Measurements from ENCODE around the gene CNRIP1. TPM values are rescaled to one million over a fixed set of nuclear protein-coding genes. Genes with fewer than 3 reads are reported as not detected.

CNRIP1 gene
- total RNA-seq = 20.5 and 21.6 TPM in 2 replicates

DNA sequence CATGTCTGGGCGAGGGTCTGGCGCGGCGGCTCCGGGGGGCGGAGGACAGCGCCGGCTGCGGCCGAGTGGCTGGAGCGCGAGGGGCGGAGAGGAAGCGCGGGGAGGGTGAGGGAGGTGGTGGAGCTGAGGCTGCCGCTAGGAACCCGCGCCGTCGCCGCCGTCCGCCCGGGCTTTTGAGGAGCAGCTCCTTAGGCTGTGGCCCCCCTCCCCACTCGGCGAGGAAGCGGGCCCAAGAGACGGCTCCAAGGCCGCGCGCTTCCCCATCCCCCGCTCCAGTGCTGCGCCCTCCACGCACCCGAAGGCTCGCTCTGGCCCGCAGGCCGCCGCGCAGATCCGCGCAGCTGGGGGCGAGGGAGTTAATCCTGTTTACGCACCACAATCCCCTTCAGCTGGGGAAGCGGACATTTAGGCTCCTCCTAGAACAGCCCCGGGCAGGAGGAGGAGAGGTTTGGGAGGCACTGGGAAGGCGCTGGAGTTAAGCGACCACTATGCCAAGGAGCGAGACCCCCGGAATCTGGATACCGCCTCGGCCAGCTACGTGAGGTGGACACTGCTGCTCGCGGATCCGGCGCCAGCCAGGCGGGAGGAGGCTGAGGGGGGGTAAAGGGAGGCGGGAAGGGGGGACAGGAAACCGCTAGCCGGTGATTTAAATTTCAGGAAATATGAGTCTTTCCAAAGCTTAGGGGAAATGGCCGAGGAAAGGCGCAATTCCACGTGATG lies at the start of gene CNRIP1:
TSS of gene CNRIP1 (minus strand) at position 552 of the 720 bp plus-strand sequence. CDS start at position 3, 549 bp downstream.

DNA sequence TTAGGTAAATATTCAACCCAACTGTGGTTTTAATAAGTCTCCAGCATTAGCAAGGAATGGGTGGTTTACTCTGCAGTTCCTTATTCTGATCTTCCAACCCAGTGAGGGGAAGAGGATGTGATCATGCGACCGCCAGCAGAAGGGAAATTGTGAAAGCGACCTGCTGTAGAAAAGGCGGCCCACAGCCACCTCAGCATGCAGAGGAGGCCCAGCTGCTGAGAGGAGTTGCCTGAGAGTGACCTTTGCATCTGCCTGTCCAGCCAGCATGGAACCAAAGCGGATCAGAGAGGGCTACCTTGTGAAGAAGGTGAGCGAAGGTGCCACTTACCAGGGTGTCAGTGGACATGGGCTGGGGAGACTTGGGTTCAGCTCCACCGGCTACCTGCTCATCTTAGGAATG lies 45.3 kb upstream of the CNRIP1 start, which contains the start of gene PLEK:
TSS of gene PLEK (plus strand) at position 196 of the 400 bp plus-strand sequence. CDS start at position 266, 70 bp downstream.

GRCh38 chr2:68252400-68253218 lies 67.1 kb downstream of the CNRIP1 start, which contains the start of gene PPP3R1:
PPP3R1 (minus strand) TSS chr2:68252532; CDS start chr2:68252127, 405 bp downstream.

Other genes with a start within 250 kb of the CNRIP1 start
- gene PNO1, start 162.1 kb downstream of the CNRIP1 start, total RNA-seq = 10.6 and 15.0 TPM in 2 replicates
- gene PPP3R1, start 67.4 kb downstream of the CNRIP1 start, total RNA-seq = 32.8 and 38.9 TPM in 2 replicates
- 0.07 and 0.10 TPM in 2 replicates for gene PLEK, start 45.3 kb upstream of the CNRIP1 start, total RNA-seq
- gene FBXO48, start 147.3 kb upstream of the CNRIP1 start, total RNA-seq = 0.26 and 0.39 TPM in 2 replicates
- 3.5 and 5.6 TPM in 2 replicates for gene APLF, start 147.6 kb upstream of the CNRIP1 start, total RNA-seq

All from smooth muscle cell of the pulmonary artery (primary cell).